Coronary artery (tissue), 2 donors: ENCODE data around the gene SIK3.

Source experiments
- DNase-seq: peaks from one replicate; pipeline ENCODE4 v3.0.0-alpha.2; 2017; ENCODE audit warnings: low spot score
- H3K27ac ChIP-seq, 2 donors: fragments of 200-600 bp; sonication (generic); one replicate each; pipeline ENCODE4 v1.5.1; 2016 to 2019
- H3K4me3 ChIP-seq: fragments of 200-600 bp; sonication (generic); 2 replicates; pipeline ENCODE4 v1.5.1; 2016; ENCODE audit warnings: mild to moderate bottlenecking, moderate library complexity
- CTCF ChIP-seq: fragments of 200-600 bp; sonication (generic); IDR thresholded peaks from one replicate; pipeline ENCODE4 v1.5.1; 2019; ENCODE audit warnings: antibody characterized with exemption

SIK3 gene

GRCh38 chr11:117017456-117017855 lies 80.8 kb downstream of the SIK3 start:
- DNase-seq: no peak
- TF ChIP-seq CTCF: no peak
- Histone ChIP-seq H3K27ac (no peak overlapping the region), H3K4me3 (no peak overlapping the region)

GRCh38 chr11:117016747-117017146 lies 81.5 kb downstream of the SIK3 start:
- H3K4me3 ChIP-seq: no peak overlapping the region
- DNase-seq: no peak
- TF ChIP-seq CTCF: no peak
- no peak overlapping the region for H3K27ac ChIP-seq

GRCh38 chr11:117016246-117016645 lies 82.0 kb downstream of the SIK3 start:
- no peak overlapping the region for H3K27ac ChIP-seq
- H3K4me3 ChIP-seq: no peak overlapping the region
- DNase-seq: no peak
- TF ChIP-seq CTCF: no peak

GRCh38 chr11:117011541-117011898 lies 86.7 kb downstream of the SIK3 start:
- Histone ChIP-seq H3K4me3 (no peak overlapping the region), H3K27ac (no peak overlapping the region)
- TF ChIP-seq CTCF: no peak
- DNase-seq: no peak

- H3K27ac ChIP-seq: no peak overlapping the region
- DNase-seq: no peak
- no peak for TF ChIP-seq CTCF
Measured at GRCh38 chr11:117010808-117011540, 87.3 kb downstream of the SIK3 start.

GRCh38 chr11:117009905-117010605 lies 88.2 kb downstream of the SIK3 start:
- TF ChIP-seq CTCF: no peak
- no peak overlapping the region for H3K4me3 ChIP-seq
- H3K27ac ChIP-seq: no peak overlapping the region
- DNase-seq: no peak

More at GRCh38 chr11:117010808-117011540, 87.3 kb downstream of the SIK3 start:
- H3K4me3 ChIP-seq: no peak overlapping the region

GRCh38 chr11:117005758-117006157 lies 92.5 kb downstream of the SIK3 start:
- no peak for DNase-seq
- Histone ChIP-seq H3K27ac (no peak overlapping the region), H3K4me3 (no peak overlapping the region)
- TF ChIP-seq CTCF: no peak
